OCI-LY1 (cell line): Measurements from ENCODE around the gene CLECL1.

Source experiments
- EZH2 ChIP-seq: fragments of 200-600 bp; sonication (generic), shearing (Covaris generic); IDR thresholded peaks from 2 replicates; pipeline ENCODE4 v1.8.0; 2017; ENCODE audit warnings: borderline replicate concordance, mixed run types, mild to moderate bottlenecking, antibody characterized with exemption, low read length, moderate library complexity, mixed read lengths
- TF ChIP-seq, protein P1 (sequence below): fragments of 200-600 bp; sonication (generic), shearing (Covaris generic); IDR thresholded peaks from 2 replicates; pipeline ENCODE4 v1.5.1; 2017; ENCODE audit warnings: mild to moderate bottlenecking, antibody characterized with exemption, low read length, moderate library complexity, mixed read lengths

- TF ChIP-seq, protein P1, sequence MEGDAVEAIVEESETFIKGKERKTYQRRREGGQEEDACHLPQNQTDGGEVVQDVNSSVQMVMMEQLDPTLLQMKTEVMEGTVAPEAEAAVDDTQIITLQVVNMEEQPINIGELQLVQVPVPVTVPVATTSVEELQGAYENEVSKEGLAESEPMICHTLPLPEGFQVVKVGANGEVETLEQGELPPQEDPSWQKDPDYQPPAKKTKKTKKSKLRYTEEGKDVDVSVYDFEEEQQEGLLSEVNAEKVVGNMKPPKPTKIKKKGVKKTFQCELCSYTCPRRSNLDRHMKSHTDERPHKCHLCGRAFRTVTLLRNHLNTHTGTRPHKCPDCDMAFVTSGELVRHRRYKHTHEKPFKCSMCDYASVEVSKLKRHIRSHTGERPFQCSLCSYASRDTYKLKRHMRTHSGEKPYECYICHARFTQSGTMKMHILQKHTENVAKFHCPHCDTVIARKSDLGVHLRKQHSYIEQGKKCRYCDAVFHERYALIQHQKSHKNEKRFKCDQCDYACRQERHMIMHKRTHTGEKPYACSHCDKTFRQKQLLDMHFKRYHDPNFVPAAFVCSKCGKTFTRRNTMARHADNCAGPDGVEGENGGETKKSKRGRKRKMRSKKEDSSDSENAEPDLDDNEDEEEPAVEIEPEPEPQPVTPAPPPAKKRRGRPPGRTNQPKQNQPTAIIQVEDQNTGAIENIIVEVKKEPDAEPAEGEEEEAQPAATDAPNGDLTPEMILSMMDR, result no peak
- no peak for TF ChIP-seq EZH2
Observed at GRCh38 chr12:9755567-9755966, 22.7 kb upstream of the CLECL1 start.
